Smooth muscle cell of the brain vasculature (primary cell): ENCODE results near the gene GPR26.

Experiments
- DNase-seq: peaks from one replicate; pipeline ENCODE4 v3.0.0-alpha.2; 2012; ENCODE audit warnings: low read depth, low spot score

Gene GPR26, protein sequence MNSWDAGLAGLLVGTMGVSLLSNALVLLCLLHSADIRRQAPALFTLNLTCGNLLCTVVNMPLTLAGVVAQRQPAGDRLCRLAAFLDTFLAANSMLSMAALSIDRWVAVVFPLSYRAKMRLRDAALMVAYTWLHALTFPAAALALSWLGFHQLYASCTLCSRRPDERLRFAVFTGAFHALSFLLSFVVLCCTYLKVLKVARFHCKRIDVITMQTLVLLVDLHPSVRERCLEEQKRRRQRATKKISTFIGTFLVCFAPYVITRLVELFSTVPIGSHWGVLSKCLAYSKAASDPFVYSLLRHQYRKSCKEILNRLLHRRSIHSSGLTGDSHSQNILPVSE

DNA sequence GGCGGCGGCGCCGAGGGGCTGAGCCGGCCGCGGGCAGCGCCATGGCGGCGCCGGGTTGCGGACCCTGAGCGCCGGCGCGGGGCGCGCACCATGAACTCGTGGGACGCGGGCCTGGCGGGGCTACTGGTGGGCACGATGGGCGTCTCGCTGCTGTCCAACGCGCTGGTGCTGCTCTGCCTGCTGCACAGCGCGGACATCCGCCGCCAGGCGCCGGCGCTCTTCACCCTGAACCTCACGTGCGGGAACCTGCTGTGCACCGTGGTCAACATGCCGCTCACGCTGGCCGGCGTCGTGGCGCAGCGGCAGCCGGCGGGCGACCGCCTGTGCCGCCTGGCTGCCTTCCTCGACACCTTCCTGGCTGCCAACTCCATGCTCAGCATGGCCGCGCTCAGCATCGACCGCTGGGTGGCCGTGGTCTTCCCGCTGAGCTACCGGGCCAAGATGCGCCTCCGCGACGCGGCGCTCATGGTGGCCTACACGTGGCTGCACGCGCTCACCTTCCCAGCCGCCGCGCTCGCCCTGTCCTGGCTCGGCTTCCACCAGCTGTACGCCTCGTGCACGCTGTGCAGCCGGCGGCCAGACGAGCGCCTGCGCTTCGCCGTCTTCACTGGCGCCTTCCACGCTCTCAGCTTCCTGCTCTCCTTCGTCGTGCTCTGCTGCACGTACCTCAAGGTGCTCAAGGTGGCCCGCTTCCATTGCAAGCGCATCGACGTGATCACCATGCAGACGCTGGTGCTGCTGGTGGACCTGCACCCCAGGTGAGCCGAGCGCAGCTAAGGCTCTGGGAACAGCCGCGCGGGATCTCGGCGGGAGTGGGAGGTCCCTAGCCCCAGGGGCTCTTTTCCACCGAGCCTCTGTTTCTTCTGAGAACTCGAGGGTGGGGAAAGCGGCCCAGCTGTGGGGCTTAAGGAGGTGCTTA, at the start of gene GPR26:
Gene GPR26, plus strand, starts transcription at position 38 of the 919 bp plus-strand sequence. Its CDS starts 53 bp downstream, at position 91.
- DNase-seq: no peak

DNA sequence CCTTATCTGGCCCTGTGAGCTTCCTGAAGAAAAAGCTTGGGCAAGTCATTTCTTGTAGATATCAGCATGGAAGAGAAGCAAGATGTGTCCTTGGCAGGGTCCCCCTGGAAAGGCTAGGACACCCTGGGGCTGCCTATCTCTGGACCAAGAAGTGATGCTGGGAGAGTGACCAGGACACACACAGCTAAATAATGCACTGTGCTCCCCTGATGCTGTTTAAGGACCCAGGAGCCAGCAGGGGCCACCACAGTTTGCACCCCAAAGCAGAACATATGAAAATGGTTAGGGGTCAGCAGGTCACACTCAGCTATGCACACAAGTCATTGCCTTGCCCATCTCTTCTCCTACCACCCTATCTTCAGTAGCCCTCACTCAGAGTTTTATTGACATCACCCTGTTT, 47.9 kb upstream of the GPR26 start:
- DNase-seq: no peak

DNA sequence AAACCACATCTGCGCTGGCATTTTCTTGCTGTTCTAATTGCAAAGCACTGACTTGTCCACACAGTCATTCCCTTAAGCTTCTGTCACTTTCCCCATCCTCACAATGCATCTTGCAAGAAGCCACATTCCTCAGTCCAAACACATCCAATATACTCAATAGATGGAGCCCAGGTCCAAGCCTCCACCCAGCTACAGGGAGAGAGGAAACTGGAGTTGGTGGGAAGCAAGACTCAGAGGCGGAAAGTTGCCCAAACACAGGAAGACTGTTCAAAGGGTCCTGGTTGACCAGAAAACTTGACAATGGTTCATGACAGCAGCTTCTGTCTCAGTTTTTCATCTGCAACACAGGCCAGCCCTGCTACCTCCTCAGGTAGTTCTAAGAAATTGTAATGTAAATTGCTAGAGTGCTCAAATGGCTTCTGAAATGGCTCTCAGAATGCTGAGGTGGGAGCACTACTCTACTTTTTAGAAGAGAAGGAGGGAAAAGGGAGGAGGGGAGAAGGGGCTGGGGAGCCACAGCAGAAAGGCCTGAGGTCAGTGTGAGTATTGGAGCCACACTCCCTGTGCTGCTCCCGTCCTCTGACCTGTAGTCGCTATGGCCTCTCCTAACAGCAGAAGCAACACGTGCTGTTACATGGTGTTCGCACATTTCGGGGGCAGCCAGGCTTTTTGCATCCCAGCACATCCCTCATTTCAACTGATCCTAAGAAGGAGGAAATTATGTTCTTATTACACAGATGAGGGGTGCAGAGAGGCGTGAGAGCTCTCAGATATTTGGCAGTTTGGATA, 46.9 kb upstream of the GPR26 start:
- DNase-seq: no peak

DNA sequence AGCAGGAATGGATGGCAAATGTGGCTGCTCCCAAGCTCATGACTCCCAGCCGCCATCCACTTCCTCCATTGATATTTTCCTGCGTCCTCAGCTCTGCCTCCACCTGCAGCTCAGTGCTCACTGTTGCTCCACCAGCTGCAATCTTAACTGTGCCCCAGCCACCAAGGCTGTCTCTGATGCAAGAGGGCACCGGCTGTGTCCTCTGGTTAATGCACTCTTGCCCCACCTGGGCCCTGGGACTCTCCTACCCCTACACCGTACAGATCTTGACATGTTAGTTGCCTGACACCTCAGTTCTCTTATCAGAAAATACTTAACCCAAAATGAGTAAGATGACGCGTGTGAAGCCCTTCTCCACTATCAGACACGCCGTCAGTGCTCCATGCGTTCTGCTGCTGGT, 45.5 kb upstream of the GPR26 start:
- no peak for DNase-seq

DNA sequence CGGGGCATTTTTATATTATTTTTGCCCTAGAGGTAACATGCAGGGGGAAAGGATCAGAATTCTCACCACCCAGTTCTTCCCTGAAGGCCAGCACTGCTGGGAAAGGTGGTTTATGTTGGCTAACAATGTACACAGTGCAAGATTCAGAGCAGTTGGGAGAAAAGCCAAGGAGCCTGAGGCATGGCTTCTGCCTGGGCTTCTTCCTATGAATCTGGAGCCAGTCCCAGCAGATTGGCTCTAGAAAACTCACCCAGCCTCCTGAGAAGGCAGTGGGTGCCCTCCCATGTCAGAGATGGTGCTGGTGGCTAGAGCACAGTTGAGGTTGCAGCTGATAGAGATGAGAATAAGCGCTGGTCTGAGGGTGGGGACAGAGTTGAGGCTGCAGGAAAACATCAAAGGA, 44.7 kb upstream of the GPR26 start:
- DNase-seq: no peak

DNA sequence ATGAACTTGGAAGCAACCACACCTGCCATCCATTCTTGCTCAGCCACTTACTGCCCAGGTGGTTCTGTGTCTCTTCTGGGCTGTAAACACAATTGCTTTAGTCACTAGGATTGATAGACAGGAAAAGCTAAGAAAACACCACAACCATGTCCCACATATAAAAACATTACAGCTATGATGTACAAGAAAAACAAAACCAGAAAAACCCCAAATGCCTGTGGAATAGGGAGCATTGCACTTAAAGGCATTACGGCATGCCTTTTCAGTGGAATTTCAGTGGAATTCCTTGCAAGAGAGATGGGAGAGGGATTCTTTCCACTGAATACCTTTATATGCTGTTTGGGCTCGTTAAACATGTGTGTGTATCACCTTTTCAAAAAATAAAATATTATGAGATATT, 44.2 kb upstream of the GPR26 start:
- no peak for DNase-seq

DNA sequence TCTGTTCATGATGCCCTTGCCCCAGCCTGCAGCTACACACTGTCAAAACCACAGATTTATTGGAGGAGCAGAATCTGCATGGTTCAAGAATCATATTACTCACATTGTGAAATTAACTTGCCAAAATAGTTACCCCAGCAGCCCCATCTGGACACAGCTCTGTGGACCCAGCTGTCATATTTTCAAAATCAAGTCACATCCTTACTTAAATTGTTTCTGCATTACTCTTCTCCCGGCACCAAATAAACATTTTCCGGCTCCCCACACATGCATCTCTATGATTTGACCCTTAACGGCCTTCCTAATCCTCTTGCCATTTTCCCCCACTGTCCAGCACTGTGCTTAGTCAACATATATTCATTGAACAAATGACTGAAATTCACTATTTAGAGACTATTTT, 43.8 kb upstream of the GPR26 start:
- no peak for DNase-seq

DNA sequence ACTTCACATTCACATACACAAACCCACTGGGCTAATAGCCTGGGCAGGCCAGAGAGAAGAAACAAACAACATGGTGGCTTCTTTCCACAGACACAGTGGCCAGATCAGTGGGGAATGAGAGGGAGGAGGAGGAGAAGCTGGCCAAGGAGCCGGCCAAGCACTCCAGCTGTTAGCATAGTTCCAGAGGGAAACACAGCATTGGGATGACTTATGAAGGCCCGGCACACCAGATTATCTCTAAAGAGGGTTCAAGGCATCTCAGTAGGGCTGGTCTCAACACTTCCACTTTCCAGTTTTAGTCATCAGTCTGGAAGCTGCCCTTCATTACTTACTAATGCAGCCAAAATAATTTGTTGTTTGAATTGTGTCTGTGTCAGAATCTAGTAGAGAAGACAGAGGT, 42.1 kb upstream of the GPR26 start:
- DNase-seq: no peak

DNA sequence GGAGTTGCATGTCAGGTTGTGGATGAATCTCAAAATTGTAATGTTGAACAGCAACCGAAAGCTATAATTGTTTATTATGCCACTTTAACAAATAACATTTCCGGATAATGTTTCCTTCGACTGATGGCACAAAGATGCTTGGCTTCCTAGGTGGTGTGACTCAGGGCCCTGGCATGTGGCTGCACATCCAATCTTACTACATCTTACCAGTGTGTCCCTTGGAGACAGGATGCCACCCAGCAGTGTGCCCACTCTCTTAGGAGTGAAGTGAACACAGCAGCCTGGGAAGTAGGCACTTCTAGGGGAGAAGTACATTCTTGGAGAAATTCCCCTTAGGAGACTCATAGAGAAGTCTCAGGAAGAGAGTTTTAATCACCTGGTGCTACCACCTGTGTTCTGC, 33.0 kb upstream of the GPR26 start:
- no peak for DNase-seq

DNA sequence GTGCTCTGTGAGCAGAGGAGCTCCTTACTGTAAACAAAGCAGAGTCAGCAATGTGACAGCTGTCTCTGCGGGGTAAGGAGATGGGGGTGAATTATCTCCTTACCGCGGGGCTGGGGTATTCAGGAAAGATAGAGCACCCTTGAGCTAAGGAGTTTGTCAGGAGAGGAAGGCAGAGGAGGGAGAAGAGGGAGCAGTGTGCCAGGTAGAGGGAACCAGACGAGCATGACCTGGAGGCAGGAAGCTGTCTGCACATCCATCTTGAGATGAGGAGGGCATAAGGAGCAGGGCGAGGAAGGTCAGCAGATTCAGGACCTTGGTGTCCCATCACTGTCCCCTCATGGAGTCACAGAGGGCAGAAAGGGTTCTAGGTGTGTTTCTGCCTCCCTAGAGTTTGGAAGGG, 32.5 kb upstream of the GPR26 start:
- DNase-seq: no peak

DNA sequence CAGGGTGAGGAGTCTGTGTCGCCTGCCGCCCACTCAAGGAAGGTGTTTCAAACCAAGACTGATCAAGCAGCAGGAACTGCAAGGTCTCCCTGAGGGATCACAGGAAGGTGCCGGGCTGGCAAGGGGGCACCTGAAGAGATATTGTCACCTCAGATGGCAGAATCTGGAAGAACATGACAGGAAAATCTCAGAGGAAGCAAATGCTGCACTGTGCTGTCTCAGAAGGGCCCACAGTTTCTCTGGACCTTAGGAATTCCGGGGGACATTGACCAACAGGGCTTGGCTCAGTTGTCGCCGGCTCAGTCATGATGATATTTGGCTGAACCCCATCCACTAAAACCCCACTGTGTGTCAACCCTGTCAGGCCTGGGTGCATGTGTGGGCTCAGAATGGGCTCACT, 31.9 kb upstream of the GPR26 start:
- DNase-seq: no peak

DNA sequence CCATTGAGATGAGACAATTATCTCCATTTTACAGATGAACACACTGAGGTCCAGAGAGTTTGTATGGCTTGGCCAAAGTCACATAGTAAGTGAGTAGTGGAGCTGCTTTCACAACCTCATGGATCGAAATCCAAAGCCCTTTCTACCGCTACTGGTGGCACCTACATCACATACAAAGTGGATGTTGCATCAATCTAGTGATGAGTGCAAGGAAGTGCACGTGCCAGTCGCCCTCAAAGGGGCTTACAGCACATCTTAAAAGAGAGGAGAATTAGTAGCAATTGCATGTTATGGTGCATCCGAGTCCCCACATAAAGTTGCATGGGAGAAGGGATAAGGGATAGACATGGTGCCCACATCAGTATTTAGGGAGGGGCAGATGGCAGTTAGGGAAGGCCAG, 31.0 kb upstream of the GPR26 start:
- no peak for DNase-seq

DNA sequence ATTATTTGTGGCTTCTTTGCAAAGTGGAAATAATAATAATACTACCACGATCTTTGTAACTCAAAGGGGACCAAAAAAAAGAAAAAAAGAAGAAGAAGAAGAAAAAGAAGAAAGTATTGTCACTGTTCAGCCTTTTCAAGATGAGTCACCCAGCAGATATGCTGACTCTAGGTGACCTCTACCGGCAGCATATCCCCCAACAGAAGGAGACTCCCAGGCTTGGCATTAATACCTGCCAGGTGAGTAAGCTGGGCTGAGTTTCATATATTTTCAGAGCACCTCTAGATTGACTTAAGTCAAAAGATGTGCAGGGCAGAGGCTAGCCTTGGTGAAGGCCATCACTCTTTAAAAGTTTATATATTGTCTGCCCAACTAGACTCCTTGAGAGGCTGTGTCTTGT, 30.4 kb upstream of the GPR26 start:
- no peak for DNase-seq

DNA sequence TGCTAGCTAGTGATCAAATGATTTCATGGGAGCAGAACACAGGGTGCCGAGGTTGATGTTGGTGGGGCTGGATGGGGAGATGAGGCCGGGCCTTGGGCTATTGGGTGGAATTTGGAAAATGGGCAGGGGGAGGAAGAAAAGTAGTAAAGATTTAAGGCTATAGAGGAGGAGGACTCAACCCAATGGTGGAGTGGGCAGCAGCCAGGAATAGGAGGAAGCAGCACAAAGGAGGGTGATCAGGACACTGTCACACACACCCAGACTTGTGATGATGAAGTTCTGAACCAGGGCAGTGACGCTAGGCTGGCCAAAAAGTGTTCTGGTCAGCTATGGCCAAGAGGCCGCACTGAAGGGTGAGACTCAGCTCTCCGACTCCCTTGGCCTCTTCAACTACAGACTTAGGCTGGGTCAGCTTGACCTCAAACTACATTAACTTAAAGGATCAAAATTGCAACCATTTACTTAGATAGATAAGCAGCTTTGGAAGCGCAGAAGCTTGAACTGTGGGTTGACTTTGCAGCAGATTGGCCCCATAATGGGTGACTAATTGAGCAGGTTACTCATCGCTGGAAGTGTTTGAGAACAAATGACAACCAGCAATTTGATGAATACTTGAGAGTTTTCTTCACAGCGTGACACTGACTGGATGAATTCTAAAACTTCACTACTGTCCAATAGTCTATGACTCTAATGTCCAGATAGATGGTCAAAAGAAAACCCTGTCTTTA, 29.4 kb upstream of the GPR26 start:
- DNase-seq: no peak

DNA sequence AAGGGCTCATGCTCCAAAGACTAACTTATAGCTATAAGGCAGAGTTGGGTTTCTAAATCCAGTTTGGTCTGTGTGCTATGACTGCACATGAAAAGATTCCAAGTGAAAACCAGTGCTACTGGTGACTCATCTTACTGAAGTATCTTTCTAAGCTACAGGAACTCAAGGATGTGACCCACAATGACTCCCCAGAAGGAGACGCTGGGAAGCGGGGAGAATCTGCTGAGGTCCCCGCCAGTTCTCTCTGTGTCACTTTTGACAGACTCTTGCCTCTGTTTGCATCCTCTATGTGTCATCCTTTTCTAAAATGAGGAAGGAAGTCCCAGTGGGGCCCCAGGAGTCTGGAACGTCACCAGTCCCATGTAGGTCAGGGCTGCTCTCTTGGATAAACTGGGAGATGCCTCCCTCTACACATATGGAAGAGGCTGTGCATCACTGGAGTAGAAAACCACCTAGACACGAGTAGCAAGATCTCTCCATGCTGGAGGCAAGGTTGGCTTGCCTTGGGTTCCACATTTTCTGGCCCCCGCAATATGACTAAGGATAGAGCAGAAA, 28.8 kb upstream of the GPR26 start:
- no peak for DNase-seq

DNA sequence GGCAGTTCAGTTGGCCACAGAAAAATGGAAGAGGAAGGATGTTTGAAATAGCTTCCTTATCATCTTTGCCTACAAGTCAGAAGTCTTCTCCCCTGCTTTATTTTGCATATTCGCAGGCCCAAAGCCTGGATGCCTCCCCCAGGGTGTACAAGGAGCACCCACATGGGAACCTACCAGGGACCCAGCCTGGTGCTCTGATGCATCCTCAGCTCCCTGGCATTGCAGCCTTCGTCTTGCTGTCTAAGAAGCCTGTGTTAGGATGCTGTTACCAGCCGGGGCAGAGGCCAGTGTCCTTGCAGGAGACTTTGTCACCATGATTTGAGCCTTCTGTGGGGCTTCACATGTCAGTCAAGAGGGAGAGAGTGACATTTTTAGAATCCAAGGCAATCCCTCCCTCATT, 27.0 kb upstream of the GPR26 start:
- no peak for DNase-seq

DNA sequence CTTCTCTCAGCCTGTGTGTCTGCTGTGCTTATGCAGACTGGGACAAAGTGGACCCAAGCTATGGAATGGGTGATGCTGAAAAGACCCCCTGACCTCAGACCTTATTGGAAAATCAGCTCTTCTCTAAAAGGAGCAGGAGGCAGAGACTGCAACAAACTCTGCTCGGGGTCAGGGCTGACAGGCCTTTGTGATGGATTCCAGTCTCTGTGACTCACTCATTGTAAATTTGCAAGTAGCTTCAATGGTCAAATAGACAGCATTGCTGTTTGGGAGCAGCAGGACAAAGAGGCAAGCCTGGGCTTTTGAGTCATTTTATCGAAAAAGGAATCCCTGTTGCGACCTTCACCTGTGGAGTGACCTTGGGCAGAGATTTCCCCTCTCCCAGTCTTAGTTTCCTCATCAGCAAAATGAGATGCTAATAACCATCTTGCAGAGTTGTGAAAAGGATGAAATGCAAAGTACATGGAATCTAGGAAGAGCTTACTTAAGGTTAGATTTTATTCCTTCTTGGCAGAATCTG, 26.1 kb upstream of the GPR26 start:
- DNase-seq: no peak

DNA sequence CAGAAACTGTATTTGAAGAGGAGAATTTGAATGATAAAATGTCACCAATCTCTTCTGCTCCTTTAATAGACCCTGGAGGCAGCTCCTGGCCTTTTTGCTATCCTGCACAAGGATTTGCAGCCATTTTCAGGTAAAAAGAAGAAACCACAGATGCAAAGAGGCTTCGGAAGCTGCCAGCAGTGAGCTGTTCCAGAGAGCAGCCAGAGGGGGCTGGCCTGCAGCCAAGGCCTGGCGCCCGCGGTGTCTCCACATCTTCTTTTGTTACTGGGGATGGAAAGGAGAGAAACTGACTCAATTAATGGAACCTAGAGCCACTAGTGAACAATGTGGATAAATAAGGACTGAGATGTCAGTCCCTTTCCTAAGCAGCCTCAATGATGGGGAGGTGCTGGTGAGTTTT, 23.9 kb upstream of the GPR26 start:
- no peak for DNase-seq

DNA sequence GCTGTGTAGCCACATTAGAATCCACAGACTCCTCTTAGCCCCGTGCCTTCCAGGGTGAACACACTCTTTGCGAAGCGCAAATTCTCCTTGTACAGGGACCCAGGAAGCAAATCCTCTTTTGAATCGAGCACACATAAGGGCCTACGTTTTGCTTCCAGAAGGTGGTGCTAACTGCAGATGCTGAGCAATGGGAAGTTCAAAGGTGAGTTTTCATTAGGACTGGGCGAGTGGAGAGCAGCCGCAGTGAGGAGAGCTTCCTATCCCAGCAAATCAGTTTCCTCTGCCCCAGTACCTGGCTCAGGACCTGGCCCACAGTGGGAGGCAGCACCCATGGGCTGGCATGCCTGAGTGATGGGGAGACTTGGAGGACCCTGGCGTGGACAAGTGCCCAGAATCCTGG, 23.5 kb upstream of the GPR26 start:
- DNase-seq: no peak

DNA sequence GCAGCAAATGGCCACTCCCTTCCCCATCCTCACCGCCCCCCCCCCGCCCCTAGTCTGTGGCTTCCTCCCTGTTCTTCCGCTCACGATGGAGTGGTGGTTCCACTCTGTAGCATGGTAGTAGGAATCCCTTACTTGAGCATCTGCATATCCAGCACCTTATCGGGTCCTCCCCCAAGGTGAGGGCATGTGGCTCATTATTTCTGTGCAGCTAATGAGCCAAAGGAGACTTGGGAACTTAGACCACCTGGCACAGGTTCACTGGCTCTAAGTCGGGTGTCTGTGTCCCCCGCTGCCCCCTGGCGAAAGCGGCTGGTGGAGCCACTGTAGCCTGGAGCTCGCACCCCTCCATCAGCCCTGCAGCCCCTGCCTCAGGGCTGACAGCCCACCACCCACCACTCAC, 22.8 kb upstream of the GPR26 start:
- DNase-seq: no peak

DNA sequence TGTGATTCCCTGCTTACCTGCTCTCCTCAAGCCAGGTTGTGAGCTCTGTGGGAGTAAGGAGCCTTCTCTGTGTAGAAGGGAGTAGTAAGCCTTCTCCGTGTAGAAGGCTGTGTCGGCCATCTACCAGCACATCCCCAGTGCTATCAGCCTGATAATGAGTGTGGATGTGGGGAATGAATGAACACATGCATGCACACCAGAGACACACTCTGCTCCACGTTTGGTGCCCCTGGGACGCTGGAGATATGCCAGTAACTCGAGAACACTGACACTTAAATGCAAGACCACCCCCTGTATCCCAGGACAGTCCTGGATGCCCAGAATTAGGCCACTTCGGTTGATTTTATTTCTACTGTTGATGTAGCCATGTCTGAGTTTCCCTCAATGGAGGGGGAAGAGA, 21.1 kb upstream of the GPR26 start:
- DNase-seq: no peak
